Peyer's patch (tissue), 4 donors: Measurements from ENCODE around the gene P2RY14. TPM values are rescaled to one million over a fixed set of nuclear protein-coding genes. Genes with fewer than 3 reads are reported as not detected.

ENCODE experiments used
- DNase-seq, 3 donors: peaks; one replicate each; pipeline ENCODE4 v3.0.0-alpha.2; 2017 to 2019
- H3K27ac ChIP-seq, 4 donors: fragments of 200-600 bp; sonication (generic); one replicate each; pipeline ENCODE4 v1.5.1; 2016 to 2019
- H3K27me3 ChIP-seq, 2 donors: fragments of 200-600 bp; sonication (generic); one replicate each; pipeline ENCODE4 v1.5.1; 2019
- H3K36me3 ChIP-seq, 3 donors: fragments of 200-600 bp; sonication (generic); one replicate each; pipeline ENCODE4 v1.5.1; 2016 to 2019
- H3K4me1 ChIP-seq, 4 donors: fragments of 200-600 bp; sonication (generic); one replicate each; pipeline ENCODE4 v1.5.1; 2016 to 2019
- H3K4me3 ChIP-seq, 4 donors: fragments of 200-600 bp; sonication (generic); 1 replicate in 3 of 4; 2 replicates in 1 of 4; pipeline ENCODE4 v1.5.1; 2016 to 2019; ENCODE audit warnings: mild to moderate bottlenecking in 1 of 4
- H3K9me3 ChIP-seq, 4 donors: fragments of 200-600 bp; sonication (generic); one replicate each; pipeline ENCODE4 v1.5.1; 2016 to 2019; ENCODE audit warnings: mild to moderate bottlenecking in 1 of 4
- CTCF ChIP-seq, 6 experiments: fragments of 450-650 bp in 4 of 6; fragments of 200-600 bp in 2 of 6; sonication (generic) in 1 of 6; IDR thresholded peaks; one replicate each; pipeline ENCODE4 v1.5.1; 2017 to 2019; ENCODE audit warnings: antibody characterized with exemption in 6 of 6, mild to moderate bottlenecking in 3 of 6, moderate library complexity in 1 of 6
- POLR2A ChIP-seq, 2 donors: fragments of 450-650 bp; IDR thresholded peaks; one replicate each; pipeline ENCODE4 v1.5.1; 2017; ENCODE audit warnings: antibody characterized with exemption in 2 of 2, mild to moderate bottlenecking in 2 of 2, moderate library complexity in 2 of 2
- total RNA-seq, 4 donors: library from RNA; depleted of rRNA; stranded (reverse); fragments of >200 nt; gene quantifications; one replicate each; pipeline ENCODE4 v1.1.0, GENCODE V29; 2016

The P2RY14 gene
- total RNA-seq, 4 donors from 2014 or later, result 1.2 to 3.6 (median 2.0) TPM

GRCh38 chr3:151281671-151282324 lies 3.5 kb upstream of the P2RY14 start:
- Histone ChIP-seq H3K36me3 (no peaks in the 10 kb centered on the region), H3K27ac (peak overlapping the region in 2 of 4 donors; percentile 23 to 38), H3K27me3 (no peaks in the 10 kb centered on the region), H3K4me1 (peaks cover 0 to 8% (median 0%) of the 10 kb centered on the region in 4 donors), H3K4me3 (no peak overlapping the region), H3K9me3 (no peaks in the 10 kb centered on the region)
- no peak for DNase-seq
- TF ChIP-seq POLR2A (IDR thresholded peaks at IDR 0.05) (no peak), CTCF (IDR thresholded peaks at IDR 0.05) (no peak)

DNA sequence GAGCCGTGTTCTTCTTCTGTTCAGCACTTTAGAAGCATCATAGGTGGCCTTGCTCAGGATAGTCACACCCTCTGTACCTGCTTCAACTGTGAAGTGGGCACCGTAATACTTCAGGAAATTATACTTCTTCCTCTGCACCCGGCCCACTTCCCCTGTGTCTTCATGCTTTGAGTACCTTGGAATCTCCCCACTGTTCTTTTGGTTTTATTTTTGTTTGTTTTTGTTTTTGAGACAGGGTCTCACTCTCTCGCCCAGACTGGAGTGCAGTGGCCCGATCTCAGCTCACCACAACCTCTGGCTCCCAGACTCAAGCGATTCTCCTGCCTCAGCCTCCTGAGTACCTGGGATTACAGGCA lies 1.7 kb downstream of the P2RY14 start:
- TF ChIP-seq POLR2A (IDR thresholded peaks at IDR 0.05), result no peak
- Histone ChIP-seq H3K9me3 (no peaks in the 10 kb centered on the region), H3K4me3 (peak overlapping the region in 1 of 4 donors; percentile 26), H3K27me3 (no peaks in the 10 kb centered on the region), H3K4me1 (peaks cover 0 to 8% (median 3%) of the 10 kb centered on the region in 4 donors), H3K36me3 (no peaks in the 10 kb centered on the region), H3K27ac (peak overlapping the region in 3 of 4 donors; percentile 6 to 52 (median 10))
- DNase-seq, result peak in 2 of 3 donors; percentile 44 to 61

DNA sequence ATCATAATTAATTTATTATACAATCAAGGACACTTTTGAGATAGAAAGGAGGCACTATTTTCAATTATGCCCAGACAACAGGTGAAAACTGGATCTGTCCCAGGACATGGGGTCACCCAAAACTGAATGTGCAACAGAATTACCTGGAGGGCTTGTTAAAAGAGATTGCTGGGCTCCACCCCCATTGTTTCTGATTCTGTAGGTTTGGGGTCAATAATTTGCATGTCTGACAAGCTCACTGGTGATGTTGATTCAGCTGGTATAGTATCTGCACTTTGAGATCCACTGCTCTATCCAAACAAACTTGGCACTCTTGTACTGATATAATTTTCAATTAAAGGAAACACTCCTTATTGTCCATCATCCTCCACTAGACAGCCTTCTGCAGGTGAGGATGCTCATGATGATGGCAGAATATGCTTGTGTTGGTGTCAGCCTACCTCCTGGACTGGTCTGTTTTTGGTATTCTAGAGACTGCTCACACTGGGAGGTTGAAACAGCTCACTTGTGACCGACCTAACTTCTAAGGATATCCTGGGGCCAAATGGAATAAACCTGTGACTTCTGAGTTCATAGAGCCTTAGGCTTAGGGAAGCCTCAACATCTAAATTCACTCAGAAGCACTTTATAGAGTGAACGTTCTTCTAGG lies 2.2 kb downstream of the P2RY14 start:
- Histone ChIP-seq H3K27me3 (no peaks in the 10 kb centered on the region), H3K27ac (peak overlapping the region in 3 of 4 donors; percentile 6 to 52 (median 10)), H3K9me3 (no peaks in the 10 kb centered on the region), H3K36me3 (no peaks in the 10 kb centered on the region), H3K4me1 (peaks cover 0 to 8% (median 3%) of the 10 kb centered on the region in 4 donors), H3K4me3 (peak overlapping the region in 2 of 4 donors; percentile 7 to 26)
- no peak for DNase-seq
- TF ChIP-seq POLR2A (IDR thresholded peaks at IDR 0.05), result no peak

DNA sequence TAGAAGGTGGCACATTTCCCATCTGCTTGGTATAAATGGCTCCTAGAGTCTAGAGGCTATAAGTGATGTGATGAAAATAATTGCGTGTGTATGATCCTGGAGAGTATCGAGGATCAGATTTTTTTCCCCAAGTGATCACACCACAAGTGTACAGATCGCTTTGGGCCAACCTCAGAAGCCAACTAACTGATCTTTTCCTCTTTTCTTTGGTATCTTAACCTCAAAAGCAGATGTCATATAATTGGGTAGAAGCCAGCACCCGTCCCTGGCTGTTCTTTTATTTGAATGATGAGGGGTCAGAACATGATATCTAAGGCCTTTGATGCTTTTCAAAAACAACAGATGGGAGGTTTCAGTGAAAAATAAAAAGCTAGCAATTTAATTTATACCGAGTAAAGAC lies 3.3 kb downstream of the P2RY14 start:
- Histone ChIP-seq H3K4me3 (no peak overlapping the region), H3K9me3 (no peaks in the 10 kb centered on the region), H3K36me3 (no peaks in the 10 kb centered on the region), H3K4me1 (peaks cover 0 to 8% (median 3%) of the 10 kb centered on the region in 4 donors), H3K27me3 (no peaks in the 10 kb centered on the region), H3K27ac (peak overlapping the region in 1 of 4 donors; percentile 8)
- DNase-seq, result no peak
- no peak for TF ChIP-seq POLR2A (IDR thresholded peaks at IDR 0.05)
- no peak for TF ChIP-seq CTCF (IDR thresholded peaks at IDR 0.05)

GRCh38 chr3:151269631-151270030 lies 8.7 kb downstream of the P2RY14 start:
- TF ChIP-seq CTCF (IDR thresholded peaks at IDR 0.05), result no peak
- no peak for TF ChIP-seq POLR2A (IDR thresholded peaks at IDR 0.05)
- no peak for DNase-seq
- Histone ChIP-seq H3K27ac (peak overlapping the region in 1 of 4 donors; percentile 27), H3K9me3 (no peaks in the 10 kb centered on the region), H3K36me3 (no peaks in the 10 kb centered on the region), H3K4me1 (no peaks in the 10 kb centered on the region), H3K4me3 (no peak overlapping the region), H3K27me3 (no peaks in the 10 kb centered on the region)

DNA sequence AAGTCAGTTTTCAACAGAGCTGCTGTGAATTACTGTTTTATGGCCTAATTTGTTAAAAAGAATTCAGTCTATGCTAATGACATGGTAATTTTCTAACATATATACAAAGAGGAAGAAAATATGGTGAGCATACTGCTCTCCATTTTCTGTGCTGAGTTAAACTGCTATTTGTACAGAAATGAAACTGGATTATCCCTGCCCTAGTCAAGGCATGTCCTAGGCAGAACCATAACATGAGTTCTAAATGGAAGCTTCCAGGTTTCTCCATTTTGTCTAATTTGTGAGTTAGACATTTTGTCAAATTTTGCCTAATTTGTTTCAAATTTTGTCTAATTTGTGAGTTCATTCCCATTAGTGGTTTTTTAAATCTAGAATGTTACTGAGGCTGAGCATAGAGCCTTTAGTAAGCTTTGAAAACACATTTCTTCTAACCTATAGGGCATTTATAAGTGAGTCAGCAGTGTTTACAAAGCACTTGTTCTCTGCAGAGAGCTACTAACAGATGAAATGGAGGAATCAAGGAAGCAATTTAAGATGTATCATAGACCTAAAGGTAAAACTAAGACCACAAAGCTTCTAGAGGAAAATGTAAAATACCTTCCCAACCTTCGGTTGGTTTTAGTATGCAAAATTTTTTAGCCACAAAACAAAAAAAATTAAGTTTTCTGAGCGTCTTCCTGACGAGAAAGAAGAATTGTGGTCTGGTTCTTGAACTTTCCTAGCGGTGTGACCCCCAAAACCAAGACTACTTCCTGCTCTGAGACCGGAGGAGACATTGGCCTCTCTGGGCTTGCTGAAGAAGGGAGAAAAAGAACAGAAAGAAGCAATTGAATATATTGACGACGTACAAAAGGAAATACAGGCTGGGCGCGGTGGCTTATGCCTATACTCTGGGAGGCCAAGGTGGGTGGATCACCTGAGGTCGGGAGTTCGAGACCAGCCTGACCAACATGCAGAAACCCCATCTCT lies 9.8 kb downstream of the P2RY14 start:
- Histone ChIP-seq H3K27ac (peak overlapping the region in 3 of 4 donors; percentile 11 to 23 (median 22)), H3K36me3 (no peaks in the 10 kb centered on the region), H3K9me3 (no peaks in the 10 kb centered on the region), H3K27me3 (no peaks in the 10 kb centered on the region), H3K4me1 (no peaks in the 10 kb centered on the region), H3K4me3 (no peak overlapping the region)
- DNase-seq, result peak in 2 of 3 donors; percentile 35 to 73
- no peak for TF ChIP-seq CTCF (IDR thresholded peaks at IDR 0.05)
- TF ChIP-seq POLR2A (IDR thresholded peaks at IDR 0.05), result no peak
